ENCODE measurements around the gene SLC2A13. TPM values are rescaled to one million over a fixed set of nuclear protein-coding genes. Genes with fewer than 3 reads are reported as not detected.

The SLC2A13 gene
- polyA plus RNA-seq, 3 donors from 2014 or later: 1.8 to 5.9 TPM; not detected in 1

DNA sequence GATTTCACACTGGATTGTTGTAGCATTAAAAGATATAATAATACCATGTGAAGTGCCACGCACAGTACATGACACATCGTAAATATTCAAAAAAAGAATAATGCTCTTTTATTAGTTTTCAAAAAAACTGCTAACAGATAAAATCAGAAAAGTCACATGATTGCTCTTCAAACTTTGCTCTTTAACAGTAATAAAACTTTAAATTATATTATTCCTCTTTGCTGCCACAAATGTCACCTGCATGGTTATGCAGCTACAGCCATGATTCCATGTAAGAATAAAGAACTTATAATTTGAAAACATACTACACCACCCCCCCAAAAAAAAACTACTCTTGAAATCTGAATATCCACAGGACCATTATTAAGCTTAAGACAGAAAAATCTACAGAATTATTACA lies 90.0 kb downstream of the SLC2A13 start:
- no peak overlapping the region for H3K27ac Mint-ChIP-seq
- no peak for DNase-seq
- H3K4me3 Mint-ChIP-seq: no peak overlapping the region
- H3K36me3 Mint-ChIP-seq: peaks cover 0 to 3% (median 3%) of the 10 kb centered on the region in 3 donors
- peaks cover 6 to 20% of the 10 kb centered on the region in 2 donors for H3K4me1 Mint-ChIP-seq
- no peaks in the 10 kb centered on the region for H3K9me3 Mint-ChIP-seq
- H3K27me3 Mint-ChIP-seq (ENCODE audit: low read depth in 3 of 3): no peaks in the 10 kb centered on the region

DNA sequence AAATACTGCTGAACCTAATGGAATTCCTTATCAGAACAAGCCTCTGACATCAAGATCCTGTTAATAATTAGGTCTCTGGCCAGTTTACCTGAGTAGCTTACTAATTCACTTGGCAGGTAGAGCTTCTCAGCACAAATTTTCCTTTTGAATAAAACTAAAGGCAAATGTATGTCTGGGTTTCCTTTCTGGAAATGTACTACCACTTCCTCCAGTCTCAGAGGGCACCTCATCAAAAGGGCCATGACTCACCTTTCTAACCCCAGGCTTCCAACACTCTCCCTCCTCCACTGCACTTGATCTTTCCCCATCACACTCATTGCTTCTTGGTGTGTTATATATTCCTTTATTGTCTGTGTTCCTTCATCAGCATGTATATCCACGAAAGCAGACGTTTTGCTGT lies 90.5 kb downstream of the SLC2A13 start:
- Mint-ChIP-seq H3K27ac (no peak overlapping the region), H3K36me3 (peaks cover 0 to 3% (median 3%) of the 10 kb centered on the region in 3 donors), H3K4me1 (peaks cover 6 to 20% of the 10 kb centered on the region in 2 donors), H3K4me3 (no peak overlapping the region), H3K27me3 (ENCODE audit: low read depth in 3 of 3) (no peaks in the 10 kb centered on the region), H3K9me3 (no peaks in the 10 kb centered on the region)
- DNase-seq: no peak

DNA sequence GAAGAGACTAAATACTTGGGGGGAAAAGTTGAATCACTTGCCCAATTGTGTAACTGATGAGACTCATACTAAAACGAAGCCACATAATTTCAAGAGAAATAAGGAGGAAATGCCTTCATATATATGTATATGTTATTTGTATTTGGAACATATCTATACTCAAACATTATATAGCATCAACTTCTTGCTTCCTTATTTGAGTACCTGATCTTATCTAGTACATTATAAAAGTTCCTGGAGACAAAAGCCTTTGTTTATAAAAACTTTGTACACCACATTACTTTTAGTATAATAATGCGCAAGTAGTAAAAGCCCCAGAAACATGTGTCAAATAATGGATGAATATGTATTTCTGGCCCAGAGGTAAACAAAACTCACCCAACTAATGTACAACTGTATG lies 92.0 kb downstream of the SLC2A13 start:
- H3K36me3 Mint-ChIP-seq: peaks cover 0 to 1% (median under 1%) of the 10 kb centered on the region in 3 donors
- no peak overlapping the region for H3K27ac Mint-ChIP-seq
- no peak for DNase-seq
- H3K4me3 Mint-ChIP-seq: no peak overlapping the region
- H3K4me1 Mint-ChIP-seq: peaks cover 6 to 20% of the 10 kb centered on the region in 2 donors
- no peaks in the 10 kb centered on the region for H3K9me3 Mint-ChIP-seq
- no peaks in the 10 kb centered on the region for H3K27me3 Mint-ChIP-seq (ENCODE audit: low read depth in 3 of 3)

DNA sequence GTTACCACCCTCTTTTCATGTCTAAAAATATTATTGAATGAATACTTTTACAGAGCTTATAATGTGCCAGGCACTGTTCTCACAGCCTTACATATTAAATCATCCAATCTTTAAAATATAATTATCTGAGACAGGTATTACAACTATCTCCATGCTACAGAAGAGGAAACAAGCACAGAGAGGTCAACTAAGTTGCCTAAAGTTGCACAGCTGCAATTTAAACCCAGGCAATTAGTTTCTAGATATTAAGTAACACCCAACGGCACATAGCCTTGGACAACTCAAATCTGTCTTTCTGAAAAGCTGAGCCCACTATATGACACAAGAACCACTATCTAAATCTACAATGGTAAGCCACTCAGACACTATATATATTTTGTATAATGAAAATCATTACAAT lies 92.6 kb downstream of the SLC2A13 start:
- H3K9me3 Mint-ChIP-seq: no peaks in the 10 kb centered on the region

DNA sequence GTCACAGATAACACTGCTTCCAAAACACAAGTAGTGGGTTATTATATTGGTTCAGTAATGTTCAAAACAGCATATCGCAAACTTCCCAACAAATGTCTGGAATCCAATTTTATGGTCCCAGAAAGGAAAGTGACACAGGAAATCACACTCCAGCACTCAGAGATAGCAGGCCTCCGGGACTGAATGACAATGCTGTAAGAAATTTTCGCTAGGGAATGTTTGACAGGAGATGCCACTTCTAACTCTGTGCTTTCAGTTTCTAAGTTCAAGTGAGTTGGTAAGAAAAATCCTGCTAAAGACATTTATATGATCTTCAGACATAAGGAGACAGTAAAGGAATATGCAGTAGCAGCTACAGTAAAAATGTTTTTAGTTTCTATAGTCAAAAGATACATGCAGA lies 93.2 kb downstream of the SLC2A13 start:
- H3K27me3 Mint-ChIP-seq (ENCODE audit: low read depth in 3 of 3): no peaks in the 10 kb centered on the region
- H3K4me3 Mint-ChIP-seq: no peak overlapping the region
- no peak for DNase-seq
- H3K9me3 Mint-ChIP-seq: no peaks in the 10 kb centered on the region
- H3K4me1 Mint-ChIP-seq: peaks cover 6 to 20% of the 10 kb centered on the region in 2 donors
- no peaks in the 10 kb centered on the region for H3K36me3 Mint-ChIP-seq
- H3K27ac Mint-ChIP-seq: peak overlapping the region in 3 of 6 donors; percentile 32 to 51 (median 48)

More for the DNA sequence above, 92.6 kb downstream of the SLC2A13 start:
- no peak overlapping the region for H3K4me3 Mint-ChIP-seq
- peaks cover 6 to 20% of the 10 kb centered on the region in 2 donors for H3K4me1 Mint-ChIP-seq
- no peaks in the 10 kb centered on the region for H3K36me3 Mint-ChIP-seq
- DNase-seq: no peak
- peak overlapping the region in 1 of 6 donors; percentile 32 for H3K27ac Mint-ChIP-seq
- H3K27me3 Mint-ChIP-seq (ENCODE audit: low read depth in 3 of 3): no peaks in the 10 kb centered on the region

DNA sequence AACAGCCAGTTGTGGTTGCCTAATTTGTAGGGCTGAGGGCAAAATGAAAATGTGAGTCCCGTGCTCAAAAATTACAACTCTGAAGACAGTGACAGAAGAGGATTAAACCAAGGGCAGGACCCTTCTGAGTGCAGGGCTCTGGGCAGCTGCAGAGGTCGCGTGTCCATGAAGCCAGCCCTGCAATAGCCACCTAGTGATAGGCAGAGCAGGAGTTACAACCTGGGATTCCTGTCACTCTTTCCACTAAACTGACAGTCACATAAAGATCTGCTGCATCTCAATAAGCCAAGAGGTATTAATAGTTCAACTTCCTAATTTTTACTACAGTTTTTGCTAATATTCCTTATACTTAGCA lies 94.1 kb downstream of the SLC2A13 start:
- H3K27me3 Mint-ChIP-seq (ENCODE audit: low read depth in 3 of 3): no peaks in the 10 kb centered on the region
- H3K4me1 Mint-ChIP-seq: peaks cover 6 to 20% of the 10 kb centered on the region in 2 donors
- H3K27ac Mint-ChIP-seq: peak overlapping the region; percentile 61 to 77 (median 72)
- H3K36me3 Mint-ChIP-seq: no peaks in the 10 kb centered on the region
- peak overlapping the region; percentile 66 to 87 (median 79) for H3K4me3 Mint-ChIP-seq
- no peak for DNase-seq
- H3K9me3 Mint-ChIP-seq: no peaks in the 10 kb centered on the region

DNA sequence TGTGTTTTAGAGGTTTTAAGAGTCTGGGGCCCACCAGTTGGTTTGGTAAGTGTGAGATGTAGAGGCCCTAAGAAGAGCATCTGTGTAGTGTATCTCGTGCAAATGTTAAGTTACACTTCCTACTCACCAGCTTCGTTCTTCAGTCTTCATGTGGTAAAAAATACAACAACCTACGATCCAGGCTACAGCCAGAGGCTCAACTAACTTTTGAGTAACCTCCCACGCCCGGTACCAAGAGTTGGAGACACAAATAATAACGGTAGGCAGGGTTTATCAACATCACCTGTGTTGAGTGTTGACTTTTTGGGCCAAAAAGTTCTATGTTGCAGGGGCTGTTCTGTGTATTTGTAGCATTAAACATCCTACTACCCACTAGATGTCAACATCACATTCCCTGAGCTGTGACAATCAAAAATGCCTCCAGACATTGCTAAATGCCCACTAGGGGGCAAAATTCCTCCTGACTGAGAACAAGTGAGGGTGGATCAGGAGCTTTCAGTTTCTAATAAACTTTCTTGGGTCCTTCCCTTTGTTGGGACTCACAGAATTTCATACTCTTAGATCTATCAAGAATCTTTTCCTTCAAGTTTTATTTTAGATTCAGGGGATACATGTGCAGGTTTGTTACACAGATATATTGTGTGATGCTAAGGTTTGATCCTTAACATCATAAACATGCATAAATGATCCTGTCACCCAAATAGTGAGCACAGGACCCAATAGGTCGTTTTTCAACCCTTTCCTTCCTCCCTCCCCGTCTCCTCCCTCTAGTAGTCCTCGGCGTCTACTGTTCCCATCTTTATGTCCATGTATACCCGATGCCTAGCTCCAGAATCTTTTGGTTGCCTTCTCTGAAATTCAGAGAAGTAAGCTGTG lies 94.7 kb downstream of the SLC2A13 start:
- Mint-ChIP-seq H3K27ac (peak overlapping the region; percentile 61 to 77 (median 72)), H3K4me1 (peaks cover 6 to 20% of the 10 kb centered on the region in 2 donors), H3K4me3 (peak overlapping the region; percentile 66 to 87 (median 79)), H3K9me3 (no peaks in the 10 kb centered on the region), H3K36me3 (no peaks in the 10 kb centered on the region), H3K27me3 (ENCODE audit: low read depth in 3 of 3) (no peaks in the 10 kb centered on the region)
- peak; percentile 64 to 72 (median 70) for DNase-seq

DNA sequence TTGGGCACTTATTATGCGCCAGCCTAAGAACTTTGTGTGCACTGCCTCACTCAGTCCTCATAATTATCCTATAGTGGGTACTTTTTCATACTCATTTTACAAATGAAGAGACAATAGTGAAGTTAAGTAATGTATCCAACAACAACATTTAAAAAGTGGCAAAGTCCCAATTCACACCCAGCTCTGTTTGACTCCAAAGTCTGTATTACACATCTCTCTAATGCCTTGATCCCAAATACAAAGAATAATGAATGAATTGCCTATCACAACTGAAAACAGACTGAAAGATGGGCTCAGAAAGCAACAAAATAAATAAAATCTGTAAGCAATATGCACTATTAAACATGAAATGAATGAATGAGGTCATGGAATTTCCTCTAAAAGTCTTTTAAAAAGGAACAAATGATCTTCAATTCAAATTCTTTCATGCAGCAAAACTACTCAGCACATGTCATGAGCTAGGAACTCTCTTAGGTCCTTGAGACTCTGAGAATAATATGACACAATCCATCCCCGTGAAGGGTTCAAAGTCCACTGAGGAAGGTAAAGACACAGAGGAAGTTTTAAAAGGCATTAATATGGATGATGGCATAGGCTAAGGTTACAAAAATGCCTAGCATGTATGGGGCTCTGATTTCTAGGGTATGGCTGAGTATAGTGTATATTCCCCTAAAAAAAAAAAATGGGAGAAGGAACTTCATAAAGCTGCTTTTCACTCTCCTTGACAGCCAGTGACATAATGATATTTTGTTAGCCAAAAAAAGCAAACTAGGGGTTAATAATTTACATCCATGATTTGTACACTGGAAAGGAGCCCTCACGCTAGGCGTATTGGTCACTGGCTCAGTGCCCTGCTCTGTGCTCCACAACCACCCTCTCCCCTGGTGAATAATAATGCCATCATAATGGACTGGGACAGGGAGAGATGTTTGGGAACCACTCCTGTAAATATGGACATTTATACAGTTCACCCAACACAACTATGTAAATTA lies 103.4 kb downstream of the SLC2A13 start:
- H3K4me1 Mint-ChIP-seq: no peaks in the 10 kb centered on the region
- H3K9me3 Mint-ChIP-seq: peaks cover 14 to 32% (median 25%) of the 10 kb centered on the region in 6 donors
- no peak overlapping the region for H3K27ac Mint-ChIP-seq
- peaks cover 20 to 28% (median 28%) of the 10 kb centered on the region in 3 donors for H3K36me3 Mint-ChIP-seq
- peaks cover 0 to 3% (median 0%) of the 10 kb centered on the region in 3 donors for H3K27me3 Mint-ChIP-seq (ENCODE audit: low read depth in 3 of 3)
- no peak for DNase-seq
- no peak overlapping the region for H3K4me3 Mint-ChIP-seq

DNA sequence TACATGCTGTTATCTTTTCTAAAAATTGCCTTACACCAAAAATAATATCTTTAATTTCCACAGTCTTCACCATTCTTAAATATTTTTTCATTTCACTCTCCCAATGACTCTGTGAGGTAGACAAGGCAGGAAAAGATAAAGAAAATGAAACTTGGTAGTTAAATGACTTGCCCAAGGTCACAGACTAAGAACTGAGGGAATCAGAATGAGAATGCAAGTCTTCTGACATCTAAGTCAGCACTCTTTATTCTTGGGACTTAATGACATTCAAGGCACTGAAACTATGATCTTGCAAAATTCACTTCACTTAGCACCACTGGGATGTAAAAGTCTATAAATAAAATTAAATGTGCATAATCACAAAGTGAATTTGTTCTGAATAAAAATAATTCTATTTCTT lies 104.5 kb downstream of the SLC2A13 start:
- H3K27ac Mint-ChIP-seq: no peak overlapping the region
- H3K4me1 Mint-ChIP-seq: no peaks in the 10 kb centered on the region
- H3K4me3 Mint-ChIP-seq: no peak overlapping the region
- H3K27me3 Mint-ChIP-seq (ENCODE audit: low read depth in 3 of 3): peaks cover 0 to 3% (median 0%) of the 10 kb centered on the region in 3 donors
- H3K36me3 Mint-ChIP-seq: peaks cover 27 to 36% (median 34%) of the 10 kb centered on the region in 3 donors
- no peak for DNase-seq
- peaks cover 20 to 40% (median 32%) of the 10 kb centered on the region in 6 donors for H3K9me3 Mint-ChIP-seq

DNA sequence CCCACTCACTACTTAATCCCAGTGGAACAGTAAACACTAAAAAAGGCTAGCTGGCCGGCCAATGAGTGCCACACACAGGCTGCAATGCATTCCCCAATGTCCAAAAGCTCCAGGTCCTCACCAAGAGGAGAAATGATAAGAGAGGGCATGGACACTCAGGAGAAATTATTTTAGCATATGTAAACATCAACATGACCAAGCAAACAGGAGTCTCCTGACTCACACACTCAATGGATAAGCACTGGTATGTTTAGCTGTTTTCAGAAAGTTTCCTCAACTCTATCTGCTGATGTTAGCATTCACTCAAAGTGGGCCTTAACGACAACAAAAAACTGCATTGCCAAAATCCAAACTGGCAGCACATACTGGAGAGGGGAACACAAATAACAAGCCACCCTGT lies 105.0 kb downstream of the SLC2A13 start:
- no peak for DNase-seq
- Mint-ChIP-seq H3K27me3 (ENCODE audit: low read depth in 3 of 3) (peaks cover 0 to 3% (median 0%) of the 10 kb centered on the region in 3 donors), H3K4me1 (no peaks in the 10 kb centered on the region), H3K27ac (no peak overlapping the region), H3K9me3 (peaks cover 20 to 40% (median 35%) of the 10 kb centered on the region in 6 donors), H3K36me3 (peaks cover 27 to 39% (median 38%) of the 10 kb centered on the region in 3 donors), H3K4me3 (no peak overlapping the region)

DNA sequence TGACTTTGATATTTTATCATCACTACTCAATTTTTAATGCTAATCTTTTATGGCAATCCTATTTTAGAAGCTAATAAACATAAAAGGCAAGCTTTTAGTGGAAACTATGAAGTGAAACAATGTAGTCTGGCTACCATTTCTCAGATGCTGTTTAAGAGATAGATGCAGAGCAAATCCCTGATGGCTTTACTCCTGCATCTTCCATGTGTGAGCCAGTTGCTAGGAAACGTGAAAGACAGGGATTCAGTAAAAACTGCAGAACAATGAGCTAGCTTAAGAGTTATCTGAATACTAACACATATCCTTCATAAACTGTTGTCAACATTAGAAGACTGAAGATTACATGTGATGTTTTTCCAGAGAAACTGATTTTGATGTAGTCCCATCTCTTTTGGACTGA lies 112.6 kb downstream of the SLC2A13 start:
- no peak overlapping the region for H3K27ac Mint-ChIP-seq
- H3K4me1 Mint-ChIP-seq: peaks cover 5 to 9% of the 10 kb centered on the region in 2 donors
- H3K4me3 Mint-ChIP-seq: no peak overlapping the region
- H3K9me3 Mint-ChIP-seq: peaks cover 6 to 15% (median 13%) of the 10 kb centered on the region in 6 donors
- H3K36me3 Mint-ChIP-seq: peaks cover 13 to 21% (median 17%) of the 10 kb centered on the region in 3 donors
- DNase-seq: no peak
- peaks cover 0 to 8% (median 0%) of the 10 kb centered on the region in 3 donors for H3K27me3 Mint-ChIP-seq (ENCODE audit: low read depth in 3 of 3)

DNA sequence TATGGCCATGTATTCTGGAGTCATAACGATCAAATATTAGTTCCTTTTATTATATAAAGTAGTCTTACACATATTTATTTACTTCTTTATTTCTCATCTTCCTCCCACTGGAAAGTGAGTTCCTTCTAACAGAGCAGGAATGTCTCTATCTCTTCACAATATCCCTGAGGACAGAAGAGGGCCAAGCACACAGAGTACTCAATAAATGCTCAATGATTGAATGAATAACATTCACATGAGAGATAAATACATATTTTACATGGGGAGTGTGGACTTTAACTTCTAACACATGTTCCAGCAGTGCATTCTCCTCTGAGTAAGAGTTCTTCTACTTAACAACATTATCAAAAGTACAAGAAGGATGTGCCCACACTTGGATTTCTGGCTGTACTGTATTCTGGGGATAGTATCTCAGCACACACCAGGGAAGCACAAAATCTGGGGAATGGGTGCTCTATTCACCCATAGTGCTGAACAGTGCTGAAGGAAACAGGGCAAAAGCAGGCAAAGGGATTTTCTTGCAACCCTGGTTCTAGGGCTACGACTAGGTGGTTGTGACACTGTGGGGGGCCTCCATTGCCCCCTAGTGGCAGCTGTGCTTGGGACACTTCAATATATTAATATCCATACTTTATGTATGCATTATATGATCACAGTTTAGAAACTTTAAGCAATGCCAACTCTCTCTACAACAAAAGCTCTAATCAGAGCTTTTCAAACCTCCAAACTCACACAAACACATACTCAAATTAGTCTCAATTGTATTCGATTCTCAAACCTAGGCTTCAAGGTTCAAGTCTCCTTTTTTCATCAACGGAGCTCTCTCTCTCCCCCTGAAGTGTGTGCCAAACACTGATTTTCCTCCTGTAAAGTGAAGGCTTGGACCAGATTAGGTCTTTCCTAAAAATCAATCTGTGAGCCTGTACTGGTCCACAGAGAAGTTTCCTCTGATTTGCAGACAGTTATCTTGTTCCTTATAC lies 115.5 kb downstream of the SLC2A13 start:
- Mint-ChIP-seq H3K27me3 (ENCODE audit: low read depth in 3 of 3) (peaks cover 0 to 8% (median 0%) of the 10 kb centered on the region in 3 donors), H3K4me1 (peaks cover 5 to 12% of the 10 kb centered on the region in 2 donors), H3K36me3 (no peaks in the 10 kb centered on the region), H3K4me3 (no peak overlapping the region), H3K9me3 (no peaks in the 10 kb centered on the region), H3K27ac (no peak overlapping the region)
- peak; percentile 14 to 37 (median 35) for DNase-seq

DNA sequence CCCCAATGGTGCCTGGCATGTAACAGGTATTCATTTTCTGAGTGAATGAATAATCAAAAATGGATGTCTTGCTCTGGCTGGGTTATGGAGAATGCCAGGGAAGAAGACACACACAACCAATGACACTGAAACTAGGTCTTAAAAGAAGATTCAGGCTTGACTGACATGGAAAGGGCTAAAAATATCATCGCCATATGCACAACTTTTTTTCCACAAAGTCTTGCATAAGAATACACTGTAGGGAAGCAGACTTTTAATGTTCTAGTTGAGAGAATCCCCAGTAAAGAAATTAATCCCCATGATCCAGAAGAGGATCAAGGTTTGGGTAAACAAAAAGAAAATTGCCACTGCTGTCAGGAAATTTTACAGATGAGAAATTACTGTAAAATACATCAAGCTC lies 116.4 kb downstream of the SLC2A13 start:
- H3K4me1 Mint-ChIP-seq: peaks cover 5 to 12% of the 10 kb centered on the region in 2 donors
- H3K27me3 Mint-ChIP-seq (ENCODE audit: low read depth in 3 of 3): peaks cover 0 to 6% (median 0%) of the 10 kb centered on the region in 3 donors
- H3K36me3 Mint-ChIP-seq: no peaks in the 10 kb centered on the region
- no peak for DNase-seq
- no peak overlapping the region for H3K4me3 Mint-ChIP-seq
- no peak overlapping the region for H3K27ac Mint-ChIP-seq
- H3K9me3 Mint-ChIP-seq: no peaks in the 10 kb centered on the region

All from immature natural killer cell (primary cell).